ENCODE results near the gene ARHGAP28. TPM values are rescaled to one million over a fixed set of nuclear protein-coding genes. Genes with fewer than 3 reads are reported as not detected.

ARHGAP28 gene, protein sequence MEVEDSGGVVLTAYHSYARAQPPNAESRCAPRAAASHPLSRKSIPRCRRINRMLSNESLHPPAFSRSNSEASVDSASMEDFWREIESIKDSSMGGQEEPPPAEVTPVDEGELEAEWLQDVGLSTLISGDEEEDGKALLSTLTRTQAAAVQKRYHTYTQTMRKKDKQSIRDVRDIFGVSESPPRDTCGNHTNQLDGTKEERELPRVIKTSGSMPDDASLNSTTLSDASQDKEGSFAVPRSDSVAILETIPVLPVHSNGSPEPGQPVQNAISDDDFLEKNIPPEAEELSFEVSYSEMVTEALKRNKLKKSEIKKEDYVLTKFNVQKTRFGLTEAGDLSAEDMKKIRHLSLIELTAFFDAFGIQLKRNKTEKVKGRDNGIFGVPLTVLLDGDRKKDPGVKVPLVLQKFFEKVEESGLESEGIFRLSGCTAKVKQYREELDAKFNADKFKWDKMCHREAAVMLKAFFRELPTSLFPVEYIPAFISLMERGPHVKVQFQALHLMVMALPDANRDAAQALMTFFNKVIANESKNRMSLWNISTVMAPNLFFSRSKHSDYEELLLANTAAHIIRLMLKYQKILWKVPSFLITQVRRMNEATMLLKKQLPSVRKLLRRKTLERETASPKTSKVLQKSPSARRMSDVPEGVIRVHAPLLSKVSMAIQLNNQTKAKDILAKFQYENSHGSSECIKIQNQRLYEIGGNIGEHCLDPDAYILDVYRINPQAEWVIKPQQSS
- polyA plus RNA-seq (ENCODE audit: insufficient read length in 12 of 12) = 10 to 100 TPM in 11 of 12 donors, not detected in 1; 19.7 to 48.5 (median 26.6) TPM
- long read RNA-seq, donor 1, partial matches to known transcripts = 0 of 2 reads
- long read RNA-seq, donor 1, other reads (novel, unspliced or antisense) = 0 of 2 reads
- long read RNA-seq, donor 2, partial matches to known transcripts = 0 of 2 reads
- long read RNA-seq, donor 2, other reads (novel, unspliced or antisense) = 0 of 2 reads
- long read RNA-seq, donor 3, partial matches to known transcripts = 0 of 1 reads
- long read RNA-seq, donor 3, other reads (novel, unspliced or antisense) = 0 of 1 reads
- long read RNA-seq, donor 4, partial matches to known transcripts = 0 of 1 reads
- long read RNA-seq, donor 4, other reads (novel, unspliced or antisense) = 0 of 1 reads
- long read RNA-seq, donor 5, partial matches to known transcripts = 7 of 9 reads
- long read RNA-seq, donor 5, other reads (novel, unspliced or antisense) = 0 of 9 reads
- long read RNA-seq, donor 6 = 0 reads
- long read RNA-seq, donor 7, partial matches to known transcripts = 0 of 3 reads
- long read RNA-seq, donor 7, other reads (novel, unspliced or antisense) = 0 of 3 reads
- long read RNA-seq, donor 8, partial matches to known transcripts = 0 of 3 reads
- long read RNA-seq, donor 8, other reads (novel, unspliced or antisense) = 0 of 3 reads
- long read RNA-seq, donor 9, partial matches to known transcripts = 0 of 2 reads
- long read RNA-seq, donor 9, other reads (novel, unspliced or antisense) = 0 of 2 reads
- long read RNA-seq, donor 10, partial matches to known transcripts = 0 of 2 reads
- long read RNA-seq, donor 10, other reads (novel, unspliced or antisense) = 0 of 2 reads
- long read RNA-seq, donor 11 = 0 reads

DNA sequence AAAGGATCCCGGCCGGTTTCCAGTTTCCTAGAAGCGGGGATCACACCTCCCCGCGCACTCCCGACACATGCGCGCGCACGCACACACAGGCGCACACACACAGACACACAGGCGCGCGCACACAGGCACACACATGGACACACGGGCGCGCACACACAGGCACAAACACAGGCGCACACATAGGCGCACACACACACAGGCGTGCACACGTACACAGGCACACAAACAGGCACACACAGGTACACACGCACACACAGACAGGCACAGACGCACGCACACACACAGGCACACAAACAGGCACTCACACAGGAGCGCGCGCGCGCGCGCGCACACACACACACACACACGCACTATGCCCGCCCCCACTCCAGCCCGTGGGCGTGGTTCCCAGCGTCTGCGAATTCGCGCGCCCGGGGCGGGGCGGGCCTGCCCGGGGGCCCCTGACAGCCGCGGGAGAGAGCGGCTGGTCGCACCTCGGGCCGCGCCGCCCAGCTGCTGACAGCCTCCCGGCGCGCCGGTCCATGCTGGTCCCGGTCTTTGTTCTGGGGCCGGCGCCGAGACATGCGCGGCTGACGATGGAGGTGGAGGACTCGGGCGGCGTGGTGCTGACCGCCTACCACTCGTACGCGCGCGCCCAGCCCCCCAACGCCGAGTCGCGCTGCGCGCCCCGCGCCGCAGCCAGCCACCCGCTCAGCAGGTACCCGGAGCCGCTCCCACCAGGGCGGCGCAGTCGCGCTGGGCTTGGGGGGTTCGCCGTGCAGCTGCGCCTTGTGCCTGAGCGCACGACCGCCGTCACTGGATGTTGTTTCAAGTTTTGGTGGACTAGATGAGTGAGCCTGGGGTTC lies at the start of gene ARHGAP28:
Gene ARHGAP28, plus strand, starts transcription at position 470 of the 845 bp plus-strand sequence. Its CDS starts 106 bp downstream, at position 576.
- peak; percentile 94 for DNase-seq

DNA sequence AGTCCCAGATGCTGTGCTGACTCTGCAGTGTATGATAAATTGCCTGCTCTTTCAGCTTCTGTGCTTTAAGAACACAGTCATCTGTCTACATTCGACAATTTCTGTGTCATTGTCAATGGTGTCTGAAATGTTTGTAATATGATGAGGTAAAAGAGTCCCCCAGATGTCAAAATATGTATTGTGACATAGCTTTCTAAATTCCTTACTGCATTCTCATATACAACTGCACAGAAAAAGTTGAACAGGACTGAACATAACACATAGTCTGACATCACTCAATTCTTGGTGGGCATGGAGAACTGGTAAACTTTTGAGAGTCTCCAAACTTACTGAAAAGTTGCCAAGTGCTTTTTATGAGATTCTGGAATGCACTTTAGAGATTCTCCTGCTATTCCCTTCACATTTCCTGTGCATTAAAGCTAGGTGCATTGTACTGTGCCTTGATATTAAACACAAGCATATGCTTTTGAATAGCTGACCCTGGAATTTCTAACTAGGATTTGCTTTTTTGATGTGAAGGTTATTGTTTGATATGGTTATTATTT lies 48.1 kb upstream of the ARHGAP28 start:
- DNase-seq = no peak

DNA sequence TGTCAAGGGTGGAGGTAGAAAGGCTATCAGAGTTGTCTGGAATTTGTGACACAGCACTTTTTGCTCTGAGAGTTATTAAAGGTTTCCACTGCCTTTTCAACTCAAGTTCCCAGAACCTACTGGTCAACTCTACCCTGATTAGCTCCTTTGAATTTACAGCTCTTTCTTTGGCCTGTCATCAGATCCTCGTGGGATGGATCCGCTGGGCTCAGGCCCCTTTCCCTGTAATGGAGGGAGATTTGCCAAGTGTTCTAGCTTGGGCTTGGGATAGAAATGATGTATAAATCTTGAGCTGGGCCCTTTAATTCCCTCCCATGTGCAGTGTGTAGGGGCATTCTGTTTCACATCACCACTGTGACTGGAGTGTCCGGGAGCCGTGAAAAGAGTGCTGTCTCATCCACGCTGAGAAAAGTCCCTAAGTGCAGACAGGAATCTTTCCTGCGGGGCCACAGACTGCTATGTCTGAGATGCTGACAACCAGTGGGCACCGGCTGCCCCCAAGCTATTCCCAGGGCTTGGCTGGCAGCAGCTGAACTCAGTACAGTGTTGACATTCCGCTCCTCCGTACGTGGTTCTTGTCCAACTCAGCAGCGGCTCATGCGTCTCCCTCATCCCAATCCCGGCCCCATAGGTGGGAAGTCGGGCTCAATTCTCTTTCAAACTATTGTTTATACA lies 46.9 kb upstream of the ARHGAP28 start:
- no peak for DNase-seq

DNA sequence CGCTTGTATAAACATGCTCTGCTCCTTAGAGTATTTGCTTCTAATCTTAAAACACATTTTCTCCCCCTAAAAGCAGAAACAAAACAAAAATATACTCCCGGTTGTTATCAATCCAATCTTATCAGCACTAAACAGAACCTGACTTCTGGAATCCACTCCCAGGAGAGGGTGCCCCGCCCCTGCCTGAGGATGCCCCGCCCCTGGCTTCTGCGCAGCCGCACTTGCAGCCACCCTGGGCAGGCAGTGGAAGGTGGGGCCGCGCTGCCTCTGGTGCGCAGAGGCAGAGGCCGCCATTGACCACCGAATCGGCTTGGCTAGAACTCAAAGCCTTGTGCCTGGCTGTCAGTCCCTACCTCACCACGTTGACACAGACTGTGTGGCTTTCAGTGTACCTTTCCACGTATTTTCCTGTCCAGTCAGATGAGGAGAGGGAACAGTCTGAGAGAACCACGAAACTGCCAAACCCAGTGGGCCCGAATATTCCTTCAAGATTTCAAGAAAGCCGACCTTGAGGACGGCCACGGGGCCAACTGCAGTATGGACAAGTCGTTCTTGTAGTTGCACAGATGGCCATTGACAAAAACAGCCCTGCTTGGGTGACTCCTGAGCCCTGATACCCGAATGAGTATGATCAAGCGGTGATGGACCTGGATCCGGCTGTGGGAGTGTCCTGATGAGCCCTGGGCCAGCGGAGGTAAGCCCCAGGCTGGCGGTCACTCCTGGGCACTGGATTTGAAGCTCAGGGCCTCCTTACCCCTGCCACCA lies 46.2 kb upstream of the ARHGAP28 start:
- DNase-seq = no peak

DNA sequence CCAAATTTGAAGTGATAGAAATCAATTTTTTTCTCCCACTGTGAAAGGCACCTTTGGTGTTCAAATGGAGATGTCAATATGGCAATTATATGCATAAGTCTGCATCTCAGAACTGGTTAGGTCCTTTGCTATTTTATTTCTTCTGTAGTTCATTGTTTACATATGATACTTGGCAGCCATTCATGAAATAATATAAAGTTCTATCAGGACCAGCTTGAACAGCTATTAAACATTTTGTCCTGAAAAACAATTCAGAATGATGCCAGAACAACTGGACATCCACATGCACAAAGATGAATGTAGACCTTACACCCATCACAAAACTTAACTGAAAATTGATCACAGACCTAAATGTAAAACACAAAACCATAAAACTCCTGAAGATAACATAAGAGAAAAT lies 41.8 kb upstream of the ARHGAP28 start:
- DNase-seq = no peak

DNA sequence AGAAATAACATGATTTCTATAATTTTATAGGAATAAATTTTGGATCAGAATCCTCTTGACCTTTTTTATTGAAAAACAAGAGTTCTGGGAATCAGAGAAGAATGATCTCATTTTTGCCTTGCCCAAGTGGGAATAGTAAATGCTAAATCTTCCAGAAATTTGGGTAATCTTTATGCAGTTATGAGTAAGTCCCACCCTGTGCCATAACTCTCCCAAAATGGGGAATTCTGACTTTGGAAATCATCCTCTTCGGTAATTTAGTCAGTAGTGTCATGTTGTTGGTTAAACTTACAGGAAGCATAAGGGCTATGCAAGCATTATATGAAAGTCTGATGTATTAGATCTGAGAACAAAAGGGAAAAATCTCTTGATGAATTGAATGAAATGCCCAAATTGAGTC lies 20.6 kb upstream of the ARHGAP28 start:
- DNase-seq = no peak

DNA sequence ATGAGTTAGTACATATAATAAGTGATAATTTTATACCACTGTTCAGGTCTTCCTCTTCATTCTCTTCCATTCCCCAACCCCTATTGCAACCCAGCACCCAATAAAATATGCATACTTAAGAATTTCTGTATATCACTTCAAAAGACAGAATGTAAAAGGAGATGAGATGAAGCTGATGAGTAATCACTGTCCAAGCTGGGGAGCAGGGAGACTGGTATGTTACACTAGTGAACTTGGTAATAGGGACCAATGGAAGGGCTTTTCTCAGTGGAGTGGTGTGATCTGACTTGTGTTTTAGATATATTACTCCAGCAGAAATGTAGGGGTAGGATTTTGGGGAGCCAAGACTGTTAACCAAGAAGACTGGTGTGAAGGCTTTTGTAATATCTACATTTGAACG lies 18.0 kb upstream of the ARHGAP28 start:
- no peak for DNase-seq

DNA sequence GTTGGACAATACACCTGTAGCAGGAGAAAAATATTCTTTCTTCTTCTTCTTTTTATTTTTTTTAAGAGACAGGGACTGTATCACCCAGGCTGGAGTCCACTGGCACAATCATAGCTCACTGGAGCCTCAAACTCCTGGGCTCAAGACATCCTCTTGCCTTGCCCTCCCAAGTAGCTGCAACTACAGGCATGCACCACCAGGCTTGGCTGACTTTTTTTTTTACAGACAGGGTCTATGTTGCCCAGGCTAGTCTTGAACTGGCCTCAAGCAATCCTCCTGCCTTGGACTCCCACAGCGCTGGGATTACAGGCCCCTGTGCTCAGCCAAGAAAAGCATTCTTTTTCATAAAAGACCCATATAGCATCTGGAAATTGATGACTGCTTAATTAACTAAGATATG lies 17.1 kb upstream of the ARHGAP28 start:
- no peak for DNase-seq

DNA sequence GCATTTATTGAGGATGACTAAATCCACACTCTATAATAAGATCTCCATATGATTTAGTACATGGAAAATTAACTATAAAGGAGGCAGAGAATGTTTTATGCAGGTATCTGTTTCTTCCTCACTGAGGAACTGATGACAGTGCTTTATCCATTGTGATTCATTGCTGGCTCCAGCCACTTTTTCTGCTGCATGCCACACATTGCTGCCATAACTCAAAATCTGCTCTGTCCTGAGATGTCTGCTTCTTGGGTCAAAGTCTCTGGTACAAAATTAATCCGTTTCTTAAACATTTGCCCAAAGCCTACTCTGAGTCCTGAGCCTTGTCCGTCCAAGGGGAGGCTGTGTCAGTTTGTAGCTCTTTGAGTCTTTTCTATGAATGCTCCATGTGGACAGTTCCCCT lies 15.5 kb upstream of the ARHGAP28 start:
- no peak for DNase-seq

DNA sequence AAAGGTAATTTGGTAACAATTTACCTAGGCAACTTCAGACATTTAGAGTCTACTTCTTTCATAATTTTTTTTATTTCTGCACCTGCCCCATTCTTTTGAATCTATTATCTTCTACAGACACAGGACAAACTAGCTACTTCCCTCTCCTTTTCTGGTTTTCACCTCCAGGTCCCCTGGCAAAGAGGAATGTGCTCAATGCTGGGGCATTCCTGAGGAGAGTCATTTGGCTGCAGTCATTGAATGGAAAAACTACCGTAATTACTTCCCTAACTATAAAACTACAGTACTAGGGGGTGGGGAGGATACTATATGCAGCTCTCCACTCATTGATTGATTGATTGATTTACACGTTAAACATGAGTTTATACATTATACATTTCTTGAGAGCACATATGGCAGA lies 11.2 kb upstream of the ARHGAP28 start:
- DNase-seq = no peak

DNA sequence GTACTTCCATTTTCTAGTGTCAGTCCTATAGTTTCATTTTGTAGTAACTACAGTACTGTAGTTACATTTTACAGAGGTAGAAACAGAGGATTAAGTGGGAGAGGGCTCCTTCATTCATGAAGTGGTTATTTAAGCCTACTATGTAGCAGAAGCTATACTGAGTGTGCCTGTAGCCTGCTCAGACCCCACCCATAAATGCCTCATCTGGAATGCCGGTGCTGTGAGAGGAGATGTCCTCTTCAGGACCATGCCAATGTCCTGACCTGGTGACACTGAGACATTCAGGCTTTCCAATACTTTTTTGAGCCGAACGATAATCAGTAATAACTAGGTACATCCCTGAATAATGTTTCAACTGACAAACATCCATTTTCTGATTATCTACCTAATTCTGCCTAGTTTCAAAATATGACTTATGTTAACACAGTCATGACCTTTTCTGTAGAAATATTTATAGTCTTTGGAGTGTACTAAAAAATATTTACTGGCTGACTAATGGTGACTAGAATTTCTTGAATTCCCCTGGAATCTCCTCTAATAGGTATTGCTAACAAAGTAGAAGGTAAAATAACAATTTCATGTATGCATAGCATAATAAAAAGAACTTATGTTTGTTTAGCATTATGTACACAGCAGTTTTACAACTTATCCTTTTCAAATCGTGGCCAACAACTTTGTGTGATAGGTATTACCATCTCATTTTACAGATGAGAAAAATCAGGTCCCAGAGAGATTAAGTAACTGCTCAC lies 10.2 kb upstream of the ARHGAP28 start:
- no peak for DNase-seq

DNA sequence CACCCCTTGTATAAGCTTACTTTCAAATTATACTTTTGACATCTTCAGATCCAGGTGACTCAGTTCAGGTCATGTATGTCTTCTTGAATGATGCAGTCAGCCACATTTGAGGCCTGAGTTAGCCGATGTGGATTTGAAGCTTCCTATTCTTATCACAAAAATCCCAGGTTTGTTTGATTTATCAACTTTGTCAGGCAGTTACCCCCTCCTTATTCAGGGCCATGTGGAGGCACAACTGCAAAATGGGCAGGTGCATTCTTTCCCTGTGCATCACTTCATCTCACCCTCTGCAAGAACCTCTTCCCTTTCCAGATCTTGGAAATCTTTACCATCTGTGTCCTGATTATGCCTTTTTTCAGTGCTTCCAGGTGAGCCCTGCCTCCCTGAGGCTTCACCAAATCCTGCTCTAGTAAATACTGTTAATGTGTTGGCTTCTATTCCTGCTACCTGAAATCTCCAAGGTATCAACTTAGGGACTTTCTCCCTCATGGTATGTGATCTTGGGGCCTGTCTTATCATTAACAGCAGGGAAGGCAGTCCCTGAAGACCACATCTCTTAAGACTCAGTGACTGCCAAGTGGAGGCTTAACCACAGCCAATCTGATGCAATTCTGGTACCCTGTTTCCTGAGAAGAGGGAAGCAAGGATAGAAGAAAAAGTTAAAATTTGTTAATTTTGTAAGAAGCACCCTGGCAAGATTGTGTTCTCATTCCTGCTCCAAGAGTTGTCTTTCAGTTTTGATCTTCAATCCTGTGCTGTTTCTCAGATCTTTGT lies 9.4 kb upstream of the ARHGAP28 start:
- no peak for DNase-seq

DNA sequence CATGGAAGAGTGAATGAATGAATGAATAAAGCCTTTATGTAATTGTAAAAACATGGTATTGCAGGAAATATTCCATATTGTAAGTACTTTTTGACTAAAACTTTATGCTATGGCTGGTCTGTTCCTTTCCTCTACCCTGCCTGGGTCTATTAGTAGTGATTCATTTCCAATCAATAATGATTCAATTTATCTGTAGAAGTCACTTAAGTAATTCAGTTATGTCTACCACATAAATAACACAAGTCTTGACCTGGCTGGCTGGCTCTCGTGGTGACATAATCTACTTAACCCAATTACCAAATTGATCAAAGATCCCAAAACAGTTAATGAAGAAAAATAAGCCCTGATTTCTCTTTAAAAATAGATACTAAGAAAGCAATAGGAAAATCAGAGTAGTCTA lies 7.8 kb upstream of the ARHGAP28 start:
- no peak for DNase-seq

DNA sequence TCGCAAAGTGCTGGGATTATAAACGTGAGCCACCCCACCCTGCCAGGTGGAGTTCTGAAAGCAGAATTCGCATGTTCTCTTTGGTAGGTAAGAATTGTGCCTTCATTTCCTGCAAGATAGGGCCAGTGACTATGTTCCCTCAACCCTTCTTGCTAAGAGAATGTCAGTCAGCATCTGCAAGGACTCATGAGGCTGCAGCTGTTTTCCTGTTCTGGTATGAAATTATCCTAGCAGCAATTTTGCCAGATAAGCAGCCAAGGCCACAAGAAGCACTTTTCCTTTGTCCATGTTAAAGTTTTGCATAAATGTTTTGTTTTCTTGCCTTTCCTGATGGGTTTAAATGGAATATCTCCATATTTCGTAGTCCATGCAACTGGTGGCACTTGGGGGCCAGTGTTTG lies 6.8 kb upstream of the ARHGAP28 start:
- DNase-seq = peak; percentile 57

DNA sequence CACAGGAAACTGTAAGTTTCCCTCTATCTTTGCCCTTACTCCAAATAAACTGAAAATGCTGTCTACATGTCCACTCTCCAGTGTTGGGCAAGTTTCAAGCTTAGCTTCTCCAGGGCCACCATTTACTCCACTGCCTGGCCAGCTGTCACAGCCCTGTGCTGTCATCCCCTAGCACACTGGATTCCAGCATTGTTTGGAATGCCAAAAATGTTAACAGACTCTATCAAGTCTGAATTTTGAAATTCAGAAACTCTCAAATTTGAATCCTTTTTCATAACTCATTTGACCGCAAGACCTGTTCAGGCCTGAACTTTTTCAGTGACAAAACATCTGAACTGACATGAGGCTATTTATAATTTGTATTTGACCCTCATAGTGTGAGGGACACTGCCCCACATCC lies 5.2 kb upstream of the ARHGAP28 start:
- DNase-seq = no peak

DNA sequence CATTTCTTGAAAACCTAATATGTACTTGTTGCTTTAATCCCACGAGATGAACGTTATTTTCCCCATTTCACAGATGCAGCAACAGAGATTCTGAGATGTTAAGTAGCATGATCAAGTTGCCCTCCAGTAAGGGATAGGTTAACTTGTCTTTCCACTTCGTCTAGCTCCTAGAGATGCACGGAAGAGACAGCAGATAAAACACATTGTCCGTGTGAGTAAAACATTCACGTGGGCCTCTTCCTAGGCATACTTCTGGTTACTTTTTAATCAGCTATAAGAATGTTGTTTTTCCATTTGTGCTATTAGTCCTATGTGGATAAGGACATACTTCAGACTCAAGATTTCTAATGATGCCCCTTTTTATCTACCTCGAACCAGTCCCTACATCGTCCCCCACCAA lies 1.2 kb upstream of the ARHGAP28 start:
- no peak for DNase-seq

DNA sequence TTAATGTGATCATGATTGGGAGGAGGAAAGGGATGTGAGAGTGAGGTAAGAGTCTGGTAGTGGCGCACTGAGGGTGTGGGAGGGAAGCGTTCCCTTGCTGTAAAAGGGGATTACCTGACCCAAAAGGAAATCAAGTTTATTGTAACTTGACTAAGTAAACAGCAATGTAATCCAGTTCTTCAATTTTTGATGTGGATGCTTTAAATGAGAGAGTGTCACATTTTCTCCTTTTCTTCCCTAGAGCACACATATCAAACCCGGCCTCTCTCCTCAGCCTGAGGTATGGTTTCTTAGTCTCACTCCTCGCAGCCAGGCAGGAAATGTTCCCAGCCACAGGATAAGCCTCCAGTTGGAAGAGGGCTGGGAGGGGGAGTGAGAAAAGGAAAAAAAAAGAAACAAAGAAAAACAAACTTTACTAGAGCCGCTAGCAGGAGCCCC lies 688 bp upstream of the ARHGAP28 start:
- no peak for DNase-seq
